Immature natural killer cell (primary cell): Measurements from ENCODE around the gene HOXA3. TPM values are rescaled to one million over a fixed set of nuclear protein-coding genes. Genes with fewer than 3 reads are reported as not detected.

Experiments used
- DNase-seq, 3 donors: peaks; one replicate each; pipeline ENCODE4 v3.0.0; 2022; ENCODE audit warnings: mixed read lengths in 1 of 3
- H3K27ac Mint-ChIP-seq, 6 donors: one replicate each; pipeline ENCODE4 v1.8.0; 2020; ENCODE audit warnings: mixed read lengths in 6 of 6, mild to moderate bottlenecking in 5 of 6, inconsistent platforms in 4 of 6, moderate library complexity in 3 of 6
- H3K27me3 Mint-ChIP-seq, 3 donors: one replicate each; pipeline ENCODE4 v1.8.0; 2020 to 2021; ENCODE audit warnings: low read depth in 3 of 3, mild to moderate bottlenecking in 3 of 3, mixed read lengths in 3 of 3, moderate library complexity in 3 of 3, inconsistent platforms in 1 of 3
- H3K36me3 Mint-ChIP-seq, 3 donors: one replicate each; pipeline ENCODE4 v1.8.0; 2020; ENCODE audit warnings: mixed read lengths in 3 of 3, inconsistent platforms in 2 of 3, mild to moderate bottlenecking in 2 of 3
- H3K4me1 Mint-ChIP-seq, 2 donors: one replicate each; pipeline ENCODE4 v1.8.0; 2020; ENCODE audit warnings: inconsistent platforms in 2 of 2, mild to moderate bottlenecking in 2 of 2, mixed read lengths in 2 of 2, moderate library complexity in 1 of 2
- H3K4me3 Mint-ChIP-seq, 5 donors: one replicate each; pipeline ENCODE4 v1.8.0; 2020; ENCODE audit warnings: mild to moderate bottlenecking in 5 of 5, mixed read lengths in 5 of 5, inconsistent platforms in 3 of 5, moderate library complexity in 3 of 5
- H3K9me3 Mint-ChIP-seq, 6 donors: one replicate each; pipeline ENCODE4 v1.8.0; 2020; ENCODE audit warnings: mild to moderate bottlenecking in 6 of 6, mixed read lengths in 6 of 6, inconsistent platforms in 4 of 6, moderate library complexity in 3 of 6
- polyA plus RNA-seq, 3 donors: library from polyadenylated mRNA; unstranded; fragments of 300-500 nt; fragmentation: Illumina TruSeq; gene quantifications; one replicate each; pipeline ENCODE4 v1.2.3, GENCODE V29; 2021

The HOXA3 gene
- polyA plus RNA-seq, 3 donors from 2014 or later = 0.13 TPM; not detected in 2

GRCh38 chr7:27170426-27171324 lies 18.3 kb upstream of the HOXA3 start:
- no peak for DNase-seq
- Mint-ChIP-seq H3K27me3 (peaks cover 47 to 67% (median 51%) of the 10 kb centered on the region in 3 donors), H3K4me3 (peak overlapping the region in 4 of 5 donors; percentile 43 to 80 (median 60)), H3K4me1 (peaks cover 36 to 50% of the 10 kb centered on the region in 2 donors), H3K27ac (peak overlapping the region in 4 of 6 donors; percentile 24 to 67 (median 42)), H3K9me3 (no peaks in the 10 kb centered on the region), H3K36me3 (peaks cover 3 to 5% (median 4%) of the 10 kb centered on the region in 3 donors)

- peaks cover 3 to 5% (median 4%) of the 10 kb centered on the region in 3 donors for H3K36me3 Mint-ChIP-seq
- peaks cover 40 to 55% of the 10 kb centered on the region in 2 donors for H3K4me1 Mint-ChIP-seq
- H3K9me3 Mint-ChIP-seq = no peaks in the 10 kb centered on the region
- DNase-seq = no peak
- peak overlapping the region in 3 of 6 donors; percentile 57 to 76 (median 72) for H3K27ac Mint-ChIP-seq
- peak overlapping the region; percentile 9 to 74 (median 70) for H3K4me3 Mint-ChIP-seq
- peaks cover 53 to 74% (median 56%) of the 10 kb centered on the region in 3 donors for H3K27me3 Mint-ChIP-seq
These were observed 17.5 kb upstream of the HOXA3 start for GRCh38 chr7:27169658-27170425.

GRCh38 chr7:27168265-27168947 lies 16.0 kb upstream of the HOXA3 start:
- DNase-seq = peak in 1 of 3 donors; percentile 55
- H3K36me3 Mint-ChIP-seq = peaks cover 3 to 5% (median 4%) of the 10 kb centered on the region in 3 donors
- H3K4me1 Mint-ChIP-seq = peaks cover 46 to 70% of the 10 kb centered on the region in 2 donors

GRCh38 chr7:27167916-27168264 lies 15.5 kb upstream of the HOXA3 start:
- DNase-seq = no peak
- Mint-ChIP-seq H3K27ac (peak overlapping the region in 5 of 6 donors; percentile 32 to 90 (median 84)), H3K4me3 (peak overlapping the region; percentile 21 to 80 (median 51)), H3K36me3 (peaks cover 3 to 5% (median 4%) of the 10 kb centered on the region in 3 donors), H3K27me3 (peaks cover 63 to 85% (median 69%) of the 10 kb centered on the region in 3 donors), H3K9me3 (peaks cover 0 to 2% (median 0%) of the 10 kb centered on the region in 6 donors), H3K4me1 (peaks cover 46 to 72% of the 10 kb centered on the region in 2 donors)

More at GRCh38 chr7:27168265-27168947, 16.0 kb upstream of the HOXA3 start:
- H3K9me3 Mint-ChIP-seq = peaks cover 0 to 2% (median 0%) of the 10 kb centered on the region in 6 donors
- peaks cover 63 to 85% (median 66%) of the 10 kb centered on the region in 3 donors for H3K27me3 Mint-ChIP-seq
- peak overlapping the region; percentile 49 to 80 (median 68) for H3K4me3 Mint-ChIP-seq
- peak overlapping the region; percentile 29 to 90 (median 81) for H3K27ac Mint-ChIP-seq

- peaks cover 39 to 67% of the 10 kb centered on the region in 2 donors for H3K4me1 Mint-ChIP-seq
These were observed 14.4 kb upstream of the HOXA3 start for GRCh38 chr7:27166531-27167505.

GRCh38 chr7:27165996-27166530 lies 13.7 kb upstream of the HOXA3 start:
- Mint-ChIP-seq H3K27me3 (peaks cover 54 to 77% (median 64%) of the 10 kb centered on the region in 3 donors), H3K4me1 (peaks cover 35 to 62% of the 10 kb centered on the region in 2 donors), H3K27ac (peak overlapping the region in 4 of 6 donors; percentile 44 to 75 (median 60)), H3K4me3 (peak overlapping the region; percentile 74 to 95 (median 89)), H3K36me3 (peaks cover 0 to 5% (median 3%) of the 10 kb centered on the region in 3 donors), H3K9me3 (peaks cover 0 to 2% (median 0%) of the 10 kb centered on the region in 6 donors)
- DNase-seq = no peak

More at GRCh38 chr7:27166531-27167505, 14.4 kb upstream of the HOXA3 start:
- no peak for DNase-seq
- H3K9me3 Mint-ChIP-seq = peaks cover 0 to 2% (median 0%) of the 10 kb centered on the region in 6 donors
- peak overlapping the region in 2 of 6 donors; percentile 29 to 40 for H3K27ac Mint-ChIP-seq
- peaks cover 59 to 82% (median 67%) of the 10 kb centered on the region in 3 donors for H3K27me3 Mint-ChIP-seq
- peak overlapping the region; percentile 44 to 89 (median 69) for H3K4me3 Mint-ChIP-seq
- peaks cover 3 to 5% (median 4%) of the 10 kb centered on the region in 3 donors for H3K36me3 Mint-ChIP-seq

GRCh38 chr7:27165089-27165995 lies 13.0 kb upstream of the HOXA3 start, which contains the start of gene HOXA9:
TSS of gene HOXA9 (minus strand) at chr7:27165537. CDS start at chr7:27165457, 80 bp downstream.
- peaks cover 51 to 74% (median 61%) of the 10 kb centered on the region in 3 donors for H3K27me3 Mint-ChIP-seq
- peak within 1 kb of the TSS; percentile 80 to 95 (median 89) for H3K4me3 Mint-ChIP-seq
- peaks cover 35 to 58% of the 10 kb centered on the region in 2 donors for H3K4me1 Mint-ChIP-seq
- peaks cover 0 to 2% (median 0%) of the 10 kb centered on the region in 6 donors for H3K9me3 Mint-ChIP-seq
- peak; percentile 54 to 66 (median 59) for DNase-seq
- H3K27ac Mint-ChIP-seq = peak within 1 kb of the TSS in 5 of 6 donors; percentile 44 to 75 (median 51)
- H3K36me3 Mint-ChIP-seq = peaks cover 0 to 5% (median 2%) of the 10 kb centered on the region in 3 donors

GRCh38 chr7:27164367-27165088 lies 12.1 kb upstream of the HOXA3 start:
- Mint-ChIP-seq H3K27me3 (peaks cover 50 to 75% (median 64%) of the 10 kb centered on the region in 3 donors), H3K4me1 (peaks cover 37 to 62% of the 10 kb centered on the region in 2 donors), H3K9me3 (peaks cover 0 to 2% (median 0%) of the 10 kb centered on the region in 6 donors), H3K36me3 (peaks cover 0 to 5% (median 0%) of the 10 kb centered on the region in 3 donors), H3K27ac (peak overlapping the region in 2 of 6 donors; percentile 27 to 35), H3K4me3 (peak overlapping the region; percentile 71 to 95 (median 80))
- DNase-seq = no peak

- Mint-ChIP-seq H3K27ac (peak overlapping the region in 2 of 6 donors; percentile 27 to 35), H3K4me3 (peak overlapping the region; percentile 52 to 95 (median 80)), H3K4me1 (peaks cover 36 to 63% of the 10 kb centered on the region in 2 donors), H3K9me3 (peaks cover 0 to 2% (median 0%) of the 10 kb centered on the region in 6 donors), H3K36me3 (peaks cover 0 to 5% (median 0%) of the 10 kb centered on the region in 3 donors), H3K27me3 (peaks cover 50 to 76% (median 64%) of the 10 kb centered on the region in 3 donors)
- DNase-seq = no peak
These were observed 11.6 kb upstream of the HOXA3 start for GRCh38 chr7:27164045-27164366.

GRCh38 chr7:27163288-27164044 lies 11.1 kb upstream of the HOXA3 start:
- DNase-seq = no peak
- Mint-ChIP-seq H3K4me3 (peak overlapping the region; percentile 49 to 95 (median 80)), H3K36me3 (peaks cover 0 to under 1% (median 0%) of the 10 kb centered on the region in 3 donors), H3K27me3 (peaks cover 49 to 76% (median 61%) of the 10 kb centered on the region in 3 donors), H3K27ac (peak overlapping the region in 2 of 6 donors; percentile 35 to 42), H3K9me3 (peaks cover 0 to 2% (median 0%) of the 10 kb centered on the region in 6 donors), H3K4me1 (peaks cover 33 to 63% of the 10 kb centered on the region in 2 donors)
